NCI-H187 (cell line): ENCODE data around the gene IL27RA.

Experiments used
- DNase-seq, 2 experiments: peaks; one replicate each; lab custom pipeline; 2025; lab: John Stamatoyannopoulos, UW

Gene IL27RA

GRCh38 chr19:14089412-14089661 lies 57.8 kb downstream of the IL27RA start:
- DNase-seq, result no peak

DNA sequence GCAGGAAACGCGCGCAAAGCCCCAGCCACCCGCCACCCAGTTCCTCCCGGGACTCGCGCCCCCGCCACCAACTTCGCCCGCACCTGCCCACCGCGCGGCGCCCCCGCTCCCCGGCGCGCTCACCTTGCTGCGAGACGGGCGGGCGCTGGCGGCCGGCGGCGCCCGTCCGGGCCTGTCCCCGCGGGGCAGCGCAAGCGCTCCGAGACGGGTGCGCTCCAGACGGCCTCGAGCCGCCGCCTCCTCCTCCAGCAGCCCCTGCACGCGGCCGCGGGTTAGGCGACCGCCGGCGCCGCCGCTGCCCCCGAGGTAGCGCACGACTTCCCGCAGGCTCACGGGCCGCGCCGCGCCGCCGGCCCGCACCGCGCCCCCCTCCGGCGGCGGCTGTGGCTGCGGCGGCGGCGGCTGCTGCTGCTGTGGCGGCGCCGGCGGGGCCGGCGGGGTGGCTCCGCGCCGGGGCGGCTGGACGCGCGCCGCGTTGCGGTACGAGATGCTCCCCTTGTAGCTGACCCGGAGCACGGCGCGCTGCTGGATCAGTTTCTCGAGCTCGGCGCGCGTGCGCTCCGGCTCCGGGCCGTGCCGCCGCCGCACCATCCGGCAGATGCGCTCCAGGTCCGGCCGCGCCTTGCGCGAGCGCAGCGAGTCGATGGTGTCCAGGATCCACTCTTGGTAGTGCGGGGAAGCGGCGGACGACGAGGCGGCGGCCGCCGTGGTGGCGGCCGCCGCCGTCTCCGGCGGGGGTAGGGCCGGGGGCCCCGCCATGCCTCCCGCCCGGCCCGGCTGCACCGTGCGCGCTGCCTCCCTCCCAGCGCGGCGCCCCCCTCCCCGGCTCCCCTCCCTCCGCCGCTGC lies 58.3 kb downstream of the IL27RA start:
- DNase-seq, result no peak

GRCh38 chr19:14090509-14091080 lies 59.0 kb downstream of the IL27RA start, which contains the start of gene SAMD1:
TSS of gene SAMD1 (minus strand) at chr19:14090751.
- peak in 1 of 2 experiments; percentile 69 for DNase-seq

- peak in 1 of 2 experiments; percentile 66 for DNase-seq
Measured at GRCh38 chr19:14091081-14091812, 59.7 kb downstream of the IL27RA start.

GRCh38 chr19:14091813-14092462 lies 60.4 kb downstream of the IL27RA start:
- no peak for DNase-seq

DNA sequence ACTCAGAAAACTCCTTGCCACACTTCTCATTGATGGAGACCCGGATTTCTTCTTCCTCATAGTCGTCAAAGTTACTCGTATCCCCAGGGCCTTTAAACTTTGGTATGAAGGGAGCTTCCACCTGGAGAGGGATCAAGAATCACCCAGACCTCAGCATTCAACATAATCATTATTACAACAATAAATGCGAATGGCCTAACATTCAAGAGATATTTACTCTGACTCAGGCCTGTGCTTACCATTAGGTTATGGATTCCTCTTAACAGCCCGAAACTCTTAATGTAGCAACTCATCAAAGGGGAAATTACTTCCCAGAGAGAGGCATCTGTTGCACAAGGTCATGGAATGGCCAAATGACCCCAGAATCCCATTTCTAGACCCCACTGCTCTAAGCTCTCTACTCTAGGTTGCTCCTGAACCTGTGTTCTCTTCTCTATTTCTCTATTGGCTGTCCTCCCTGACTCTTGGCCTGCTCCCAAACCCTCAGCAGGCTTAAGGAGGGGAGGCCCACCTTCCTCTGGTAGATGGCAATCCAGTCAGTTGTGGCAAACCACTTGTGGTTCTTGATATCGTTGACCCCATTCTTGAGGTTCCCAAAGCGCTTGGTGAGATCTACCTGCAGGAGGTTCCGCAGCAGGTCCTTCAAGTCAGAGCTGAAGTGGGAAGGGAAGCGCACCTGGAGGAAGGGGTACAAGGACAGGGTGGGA lies 61.7 kb downstream of the IL27RA start:
- DNase-seq, result no peak

DNA sequence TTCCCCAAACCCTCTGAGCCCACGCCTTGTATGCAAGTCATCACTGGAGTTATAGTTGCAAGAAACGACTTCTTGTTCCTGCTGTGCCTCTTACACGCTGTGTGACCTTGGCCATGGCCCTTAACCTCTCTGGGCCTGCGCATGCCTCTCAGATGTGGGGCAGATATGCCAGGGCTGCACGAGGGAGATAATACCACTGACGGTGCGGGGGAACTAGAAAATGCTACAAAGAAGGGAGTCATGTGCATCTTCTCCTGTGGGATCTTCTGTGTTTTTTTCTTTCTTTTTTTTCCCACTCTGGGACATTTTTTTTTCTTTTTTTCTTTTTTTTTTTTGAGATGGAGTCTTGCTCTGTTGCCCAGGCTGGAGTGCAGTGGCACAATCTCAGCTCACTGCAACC lies 63.3 kb downstream of the IL27RA start:
- DNase-seq, result no peak

GRCh38 chr19:14096272-14096992 lies 64.9 kb downstream of the IL27RA start:
- no peak for DNase-seq

DNA sequence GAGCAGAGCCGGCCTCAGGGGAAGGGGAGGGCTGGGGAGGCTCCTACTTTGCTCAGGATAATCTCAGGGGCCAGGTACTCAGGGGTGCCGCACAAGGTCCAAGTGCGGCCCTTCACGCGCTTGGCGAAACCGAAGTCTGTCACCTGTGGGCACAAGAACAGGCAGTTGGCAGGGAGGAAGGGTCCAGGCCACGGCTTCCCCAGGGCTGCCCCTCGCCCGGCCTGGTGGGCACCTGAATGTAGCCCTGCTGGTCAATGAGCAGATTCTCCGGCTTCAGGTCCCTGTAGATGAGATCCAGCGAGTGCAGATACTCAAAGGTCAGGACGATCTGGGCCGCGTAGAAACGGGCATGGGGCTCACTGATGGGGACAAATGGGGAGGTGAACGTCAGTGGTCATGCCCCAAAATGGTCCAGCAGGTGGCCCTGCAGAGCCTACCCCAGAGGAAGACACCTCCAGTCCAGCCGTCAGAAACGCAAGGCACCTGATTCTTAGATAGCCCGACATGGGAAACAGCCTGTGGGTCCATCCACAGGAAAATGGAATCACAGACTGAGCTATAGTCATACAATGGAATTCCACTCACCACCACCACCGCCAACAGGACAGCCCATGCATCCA lies 66.1 kb downstream of the IL27RA start:
- no peak for DNase-seq

DNA sequence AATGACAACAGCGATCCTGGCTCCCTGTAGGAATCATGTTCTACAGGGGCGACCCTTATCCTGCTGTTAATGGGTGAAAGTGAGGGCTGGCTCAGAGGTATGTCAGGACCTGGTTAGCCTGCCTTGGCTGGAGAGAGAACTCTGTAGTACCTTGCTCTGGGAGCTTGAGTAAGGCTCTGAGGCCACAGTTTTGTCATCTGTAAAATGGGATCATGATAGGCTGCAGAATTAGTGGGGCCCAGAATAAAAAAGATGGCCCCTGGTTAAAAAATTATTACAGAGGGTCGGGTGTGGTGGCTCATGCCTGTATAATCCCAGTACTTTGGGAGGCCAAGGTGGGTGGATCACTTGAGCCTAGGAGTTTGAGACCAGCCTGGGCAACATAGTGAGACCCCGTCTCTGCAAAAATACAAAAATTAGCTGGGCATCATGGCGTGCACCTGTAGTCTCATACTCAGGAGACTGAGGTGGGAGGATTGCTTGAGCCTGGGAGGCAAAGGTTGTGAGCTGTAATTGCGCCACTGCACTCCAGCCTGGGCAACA lies 69.5 kb downstream of the IL27RA start:
- DNase-seq, result no peak

DNA sequence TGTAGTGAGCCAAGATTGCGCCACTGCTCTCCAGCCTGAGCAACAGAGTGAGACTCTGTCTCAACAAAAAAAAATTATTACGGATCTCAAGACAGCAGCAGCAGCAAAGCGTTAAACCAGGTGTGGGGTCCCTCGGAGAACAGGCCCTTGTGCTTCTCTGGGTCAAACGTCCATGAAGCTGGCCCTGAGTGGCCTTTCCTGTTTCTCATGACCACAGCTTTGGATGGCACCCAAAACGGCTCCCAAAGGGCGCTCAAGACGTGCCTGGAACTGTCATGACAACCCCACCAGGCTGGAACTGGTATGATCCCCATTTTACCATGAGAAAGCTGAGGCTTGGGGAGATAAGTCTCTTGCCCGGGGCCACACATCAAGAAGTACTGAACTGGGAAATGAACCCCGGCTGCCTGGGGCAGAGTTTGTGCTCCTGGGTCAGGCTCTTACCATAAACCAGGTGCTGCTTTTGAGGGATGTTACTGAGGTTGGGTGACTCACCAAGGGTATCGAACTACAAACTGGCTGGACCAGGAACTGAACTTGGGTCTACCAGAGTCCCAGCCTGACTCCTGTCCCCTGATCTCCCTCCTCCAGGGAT lies 70.6 kb downstream of the IL27RA start:
- DNase-seq, result no peak

DNA sequence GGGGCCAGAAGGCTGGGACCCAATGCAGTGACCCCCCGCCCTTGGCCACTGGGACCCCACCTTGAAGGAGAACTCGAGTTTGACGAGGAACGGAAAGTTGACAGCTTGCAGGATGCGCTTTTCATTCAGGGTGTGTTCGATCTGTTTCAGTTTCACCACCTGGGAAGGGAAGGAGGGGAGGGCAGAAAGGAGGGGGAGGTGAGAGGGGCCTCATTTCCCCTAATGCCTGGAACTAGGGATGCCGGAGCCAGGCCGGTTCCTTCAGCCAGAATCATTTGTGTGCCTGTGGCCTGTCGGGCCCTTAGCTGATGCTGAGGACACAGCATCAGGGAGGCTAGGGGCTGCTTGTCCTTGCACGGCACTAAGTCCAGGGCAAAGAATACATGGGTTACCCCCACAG lies 71.2 kb downstream of the IL27RA start:
- no peak for DNase-seq
